H9 (cell line): Measurements from ENCODE around the gene LEMD1. TPM values are rescaled to one million over a fixed set of nuclear protein-coding genes. Genes with fewer than 3 reads are reported as not detected.

Source experiments
- DNase-seq: peaks from one replicate; pipeline ENCODE4 v3.0.0-alpha.2; 2017
- H2AFZ ChIP-seq: one replicate; pipeline ENCODE4 v1.6.1; 2013; ENCODE audit warnings: mild to moderate bottlenecking, low read length, control low read depth, moderate library complexity
- H2AK5ac ChIP-seq: 2 replicates; pipeline ENCODE4 v1.6.1; 2013; ENCODE audit warnings: low read length, control low read depth, mixed read lengths; ENCODE audit not compliant: insufficient read length
- H2BK120ac ChIP-seq: one replicate; pipeline ENCODE4 v1.6.1; 2013; ENCODE audit warnings: low read depth, mild to moderate bottlenecking, low read length, control low read depth, inconsistent platforms; ENCODE audit not compliant: poor library complexity, severe bottlenecking
- H2BK12ac ChIP-seq: 2 replicates; pipeline ENCODE4 v1.6.1; 2013; ENCODE audit warnings: low read length, control low read depth, mixed read lengths, low read depth; ENCODE audit not compliant: insufficient read length
- H2BK15ac ChIP-seq: 2 replicates; pipeline ENCODE4 v1.6.1; 2013; ENCODE audit warnings: low read depth, low read length, control low read depth
- H2BK20ac ChIP-seq: one replicate; pipeline ENCODE4 v1.6.1; 2013; ENCODE audit warnings: low read depth, mild to moderate bottlenecking, low read length, control low read depth, inconsistent platforms; ENCODE audit not compliant: poor library complexity, severe bottlenecking
- H2BK5ac ChIP-seq: 2 replicates; pipeline ENCODE4 v1.6.1; 2013; ENCODE audit warnings: low read length, control low read depth, mixed read lengths; ENCODE audit not compliant: insufficient read length
- H3K14ac ChIP-seq: 2 replicates; pipeline ENCODE4 v1.6.1; 2013; ENCODE audit warnings: low read length, control low read depth; ENCODE audit not compliant: insufficient read depth
- H3K18ac ChIP-seq: 2 replicates; pipeline ENCODE4 v1.6.1; 2013; ENCODE audit warnings: low read depth, mild to moderate bottlenecking, mixed read lengths, low read length, control low read depth; ENCODE audit not compliant: insufficient read length
- H3K23ac ChIP-seq: 2 replicates; pipeline ENCODE4 v1.6.1; 2013; ENCODE audit warnings: low read length, control low read depth, mixed read lengths, low read depth; ENCODE audit not compliant: insufficient read length
- H3K23me2 ChIP-seq: 2 replicates; pipeline ENCODE4 v1.6.1; 2013; ENCODE audit warnings: low read depth, mild to moderate bottlenecking, mixed read lengths, low read length, control low read depth; ENCODE audit not compliant: insufficient read length, poor library complexity, severe bottlenecking
- H3K27ac ChIP-seq: 2 replicates; pipeline ENCODE4 v1.5.1; 2013; ENCODE audit warnings: low read length, control low read depth, mixed read lengths, low read depth; ENCODE audit not compliant: insufficient read length
- H3K27me3 ChIP-seq: 2 replicates; pipeline ENCODE4 v1.6.1; 2013; ENCODE audit warnings: low read length, control low read depth, inconsistent platforms; ENCODE audit not compliant: insufficient read depth
- H3K4ac ChIP-seq: 2 replicates; pipeline ENCODE4 v1.6.1; 2013; ENCODE audit warnings: low read depth, mild to moderate bottlenecking, control low read depth, inconsistent platforms, low read length, moderate library complexity
- H3K4me1 ChIP-seq: 2 replicates; pipeline ENCODE4 v1.6.1; 2013; ENCODE audit warnings: low read length, control low read depth, inconsistent platforms; ENCODE audit not compliant: insufficient read depth
- H3K4me2 ChIP-seq: 2 replicates; pipeline ENCODE4 v1.6.1; 2013; ENCODE audit warnings: low read length, control low read depth, mixed read lengths; ENCODE audit not compliant: insufficient read length, insufficient read depth
- H3K56ac ChIP-seq: 2 replicates; pipeline ENCODE4 v1.6.1; 2013; ENCODE audit warnings: low read depth, mild to moderate bottlenecking, mixed read lengths, low read length, control low read depth; ENCODE audit not compliant: insufficient read length
- H3K79me1 ChIP-seq: 2 replicates; pipeline ENCODE4 v1.6.1; 2013; ENCODE audit warnings: low read depth, mild to moderate bottlenecking, moderate library complexity, low read length, control low read depth, inconsistent platforms; ENCODE audit not compliant: insufficient read depth, poor library complexity, severe bottlenecking
- H3K79me2 ChIP-seq: 2 replicates; pipeline ENCODE4 v1.6.1; 2013; ENCODE audit warnings: low read length, control low read depth, inconsistent platforms; ENCODE audit not compliant: insufficient read depth
- H3K9ac ChIP-seq: 2 replicates; pipeline ENCODE4 v1.6.1; 2013; ENCODE audit warnings: low read length, control low read depth, mixed read lengths; ENCODE audit not compliant: insufficient read length; ENCODE audit errors: extremely low read depth
- H3K9me3 ChIP-seq: one replicate; pipeline ENCODE4 v1.6.1; 2013; ENCODE audit warnings: low read depth, low read length, inconsistent platforms; ENCODE audit not compliant: control insufficient read depth
- H3T11ph ChIP-seq: one replicate; pipeline ENCODE4 v1.6.1; 2013; ENCODE audit warnings: mild to moderate bottlenecking, low read length, control low read depth, inconsistent platforms
- H4K20me1 ChIP-seq: one replicate; pipeline ENCODE4 v1.6.1; 2013; ENCODE audit not compliant: control insufficient read depth, insufficient read length, insufficient read depth
- H4K5ac ChIP-seq: 2 replicates; pipeline ENCODE4 v1.6.1; 2013; ENCODE audit warnings: low read depth, mild to moderate bottlenecking, mixed read lengths, low read length, control low read depth; ENCODE audit not compliant: insufficient read length
- H4K8ac ChIP-seq: replicated peaks from 2 replicates; pipeline ENCODE4 v1.6.1; 2013; ENCODE audit warnings: low read length, control low read depth, mixed read lengths, low read depth; ENCODE audit not compliant: insufficient read length
- H4K91ac ChIP-seq: 2 replicates; pipeline ENCODE4 v1.6.1; 2013; ENCODE audit warnings: low read depth, mild to moderate bottlenecking, moderate library complexity, mixed read lengths, low read length, control low read depth; ENCODE audit not compliant: insufficient read length
- H3K27ac Mint-ChIP-seq, 3 experiments: 2 replicates in 2 of 3; 3 replicates in 1 of 3; pipeline ENCODE4 v1.8.0; 2020 to 2021; ENCODE audit warnings: mixed read lengths in 3 of 3, mild to moderate bottlenecking in 1 of 3, moderate library complexity in 1 of 3
- H3K27me3 Mint-ChIP-seq: 2 replicates; pipeline ENCODE4 v1.8.0; 2021; ENCODE audit warnings: low read depth, mild to moderate bottlenecking, moderate library complexity, mixed read lengths
- H3K36me3 Mint-ChIP-seq, 3 experiments: 2 replicates in 2 of 3; 3 replicates in 1 of 3; pipeline ENCODE4 v1.8.0; 2020 to 2021; ENCODE audit warnings: low read depth in 3 of 3, mixed read lengths in 3 of 3; ENCODE audit not compliant: insufficient read depth in 1 of 3
- H3K4me1 Mint-ChIP-seq, 2 experiments: 2 replicates each; pipeline ENCODE4 v1.8.0; 2020; ENCODE audit warnings: mixed read lengths in 2 of 2
- H3K4me3 Mint-ChIP-seq, 2 experiments: 2 replicates in 1 of 2; 3 replicates in 1 of 2; pipeline ENCODE4 v1.8.0; 2020 to 2021; ENCODE audit warnings: mild to moderate bottlenecking in 2 of 2, mixed read lengths in 2 of 2, moderate library complexity in 1 of 2
- H3K9me3 Mint-ChIP-seq, 2 experiments: 2 replicates in 1 of 2; 3 replicates in 1 of 2; pipeline ENCODE4 v1.8.0; 2020; ENCODE audit warnings: mild to moderate bottlenecking in 2 of 2, mixed read lengths in 2 of 2, moderate library complexity in 1 of 2
- WGBS: extraction: QIAGEN DNeasy Blood & Tissue Kit; methylation state at CpG from one replicate; pipeline ENCODE4 v1.1.7; 2013; ENCODE audit warnings: missing lambda C conversion rate, low lambda C conversion rate, mixed read lengths; ENCODE audit not compliant: insufficient read length; ENCODE audit errors: extremely low coverage; 5-methylcytosine and 5-hydroxymethylcytosine counted together
- total RNA-seq: library from RNA; stranded (reverse); gene quantifications from 2 replicates; pipeline ENCODE4 v1.2.1, GENCODE V29; 2021
- TF ChIP-seq, protein P1 (sequence below): fragments of 200-600 bp; sonication (generic); conservative IDR thresholded peaks from 3 replicates; pipeline ENCODE4 v1.8.0; 2021; ENCODE audit warnings: antibody characterized with exemption, mild to moderate bottlenecking

Gene LEMD1
- total RNA-seq, 1 experiment from 2014 or later: 11.8 TPM

GRCh38 chr1:205342986-205343385 lies 78.9 kb downstream of the LEMD1 start:
- H3K4me3 Mint-ChIP-seq: peak overlapping the region; percentile 47 to 72; a peak in 4 of 5 replicates
- WGBS: no CpG with 5 or more reads among the region's 12 CpGs
- no peaks in the 10 kb centered on the region for H3K9me3 ChIP-seq
- no peak overlapping the region for H4K5ac ChIP-seq
- no peak overlapping the region for H3K56ac ChIP-seq
- H4K20me1 ChIP-seq: no peaks in the 10 kb centered on the region
- peaks cover 71% of the 10 kb centered on the region for H3K27me3 Mint-ChIP-seq
- H3K4me1 Mint-ChIP-seq: peaks cover 36 to 37% of the 10 kb centered on the region in 2 experiments
- H3K18ac ChIP-seq: peak overlapping the region; percentile 32
- no peaks in the 10 kb centered on the region for H3K79me1 ChIP-seq
- H3K9me3 Mint-ChIP-seq: no peaks in the 10 kb centered on the region
- H3K79me2 ChIP-seq: no peaks in the 10 kb centered on the region
- peaks cover 0 to 2% (median 0%) of the 10 kb centered on the region in 3 experiments; a peak in 2 of 7 replicates for H3K36me3 Mint-ChIP-seq
- H3K27ac Mint-ChIP-seq: peak overlapping the region in 1 of 3 experiments; percentile 55; a peak in 2 of 7 replicates
- no peak overlapping the region for H2BK12ac ChIP-seq
- H4K8ac ChIP-seq: no peak overlapping the region
- no peak overlapping the region; the same call in 1 of the 2 replicates for H2BK15ac ChIP-seq
- peak overlapping the region; percentile 72 for H3K4me2 ChIP-seq
- H4K91ac ChIP-seq: no peak overlapping the region
- no peak overlapping the region for H3K4ac ChIP-seq
- no peak overlapping the region for H3K27ac ChIP-seq
- no peak overlapping the region for H3T11ph ChIP-seq
- no peak overlapping the region for H3K9ac ChIP-seq
- DNase-seq: no peak
- H2AFZ ChIP-seq: no peak overlapping the region
- H2BK120ac ChIP-seq: no peak overlapping the region
- H3K27me3 ChIP-seq: peaks cover 12% of the 10 kb centered on the region; the same call in 1 of the 2 replicates
- no peak overlapping the region for H2AK5ac ChIP-seq
- H2BK5ac ChIP-seq: no peak overlapping the region
- peaks cover 4% of the 10 kb centered on the region for H3K23me2 ChIP-seq
- TF ChIP-seq, protein P1, sequence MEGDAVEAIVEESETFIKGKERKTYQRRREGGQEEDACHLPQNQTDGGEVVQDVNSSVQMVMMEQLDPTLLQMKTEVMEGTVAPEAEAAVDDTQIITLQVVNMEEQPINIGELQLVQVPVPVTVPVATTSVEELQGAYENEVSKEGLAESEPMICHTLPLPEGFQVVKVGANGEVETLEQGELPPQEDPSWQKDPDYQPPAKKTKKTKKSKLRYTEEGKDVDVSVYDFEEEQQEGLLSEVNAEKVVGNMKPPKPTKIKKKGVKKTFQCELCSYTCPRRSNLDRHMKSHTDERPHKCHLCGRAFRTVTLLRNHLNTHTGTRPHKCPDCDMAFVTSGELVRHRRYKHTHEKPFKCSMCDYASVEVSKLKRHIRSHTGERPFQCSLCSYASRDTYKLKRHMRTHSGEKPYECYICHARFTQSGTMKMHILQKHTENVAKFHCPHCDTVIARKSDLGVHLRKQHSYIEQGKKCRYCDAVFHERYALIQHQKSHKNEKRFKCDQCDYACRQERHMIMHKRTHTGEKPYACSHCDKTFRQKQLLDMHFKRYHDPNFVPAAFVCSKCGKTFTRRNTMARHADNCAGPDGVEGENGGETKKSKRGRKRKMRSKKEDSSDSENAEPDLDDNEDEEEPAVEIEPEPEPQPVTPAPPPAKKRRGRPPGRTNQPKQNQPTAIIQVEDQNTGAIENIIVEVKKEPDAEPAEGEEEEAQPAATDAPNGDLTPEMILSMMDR: no peak
- no peak overlapping the region for H3K23ac ChIP-seq
- 0 out of 2 replicates have a peak overlapping the region, but pooled peaks have one; percentile 33 for H3K14ac ChIP-seq
- H3K4me1 ChIP-seq: peaks cover 4% of the 10 kb centered on the region; the same call in 1 of the 2 replicates
- no peak overlapping the region for H2BK20ac ChIP-seq
